GM08714 (cell line): Measurements from ENCODE around the gene HLF.

ENCODE experiments used
- H3K4me3 ChIP-seq: fragments of 200-500 bp; sonication (Bioruptor generic); 2 replicates; pipeline ENCODE4 v1.5.1; 2014; ENCODE audit warnings: mild to moderate bottlenecking, low read length, inconsistent platforms
- ZNF274 ChIP-seq: IDR thresholded peaks from 2 replicates; pipeline ENCODE4 v1.6.1; 2012; ENCODE audit warnings: mild to moderate bottlenecking, low read depth, low read length

The HLF gene

DNA sequence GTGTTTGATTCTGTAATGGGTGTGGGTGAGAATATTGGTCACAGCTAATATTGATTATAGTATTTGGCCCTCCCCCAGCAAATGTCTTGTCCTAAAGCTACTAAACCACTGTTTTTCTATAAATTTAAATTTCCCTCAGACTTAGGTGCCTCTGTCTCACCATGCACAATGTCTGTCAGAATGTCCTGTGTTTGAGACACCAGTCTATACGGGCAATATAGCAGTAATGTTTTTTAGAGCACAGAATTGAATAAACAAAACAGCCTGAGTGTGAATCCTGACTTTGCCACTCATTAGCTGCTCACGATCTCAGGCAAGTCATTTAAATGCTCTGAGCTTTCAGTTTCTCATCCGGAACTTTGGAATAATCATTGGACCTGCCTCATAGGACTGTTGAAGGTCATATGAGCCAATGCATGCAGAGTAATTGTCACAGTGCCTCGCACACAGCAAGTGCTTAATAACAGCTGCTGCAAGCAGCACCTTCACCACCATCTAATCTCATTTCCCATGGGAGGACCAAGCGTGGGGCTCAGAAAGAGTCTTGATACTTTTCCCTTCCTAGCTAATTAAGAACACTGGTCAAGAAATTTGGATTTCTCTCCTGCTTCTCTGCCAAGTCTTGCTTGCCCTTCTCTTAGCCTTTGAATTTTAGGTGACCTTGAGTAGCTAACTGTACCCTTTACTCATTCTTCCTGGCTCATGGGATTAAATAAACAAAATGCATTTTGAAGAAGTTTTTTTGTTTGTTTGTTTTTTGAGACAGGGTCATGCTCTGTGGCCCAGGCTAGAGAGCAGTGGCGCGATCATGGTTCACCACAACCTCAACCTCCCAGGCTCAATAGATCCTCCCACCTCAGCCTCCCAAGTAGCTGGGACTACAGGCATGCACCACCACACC is 9.8 kb downstream of the HLF start:
- no peak for TF ChIP-seq ZNF274
- H3K4me3 ChIP-seq, result no peak overlapping the region

DNA sequence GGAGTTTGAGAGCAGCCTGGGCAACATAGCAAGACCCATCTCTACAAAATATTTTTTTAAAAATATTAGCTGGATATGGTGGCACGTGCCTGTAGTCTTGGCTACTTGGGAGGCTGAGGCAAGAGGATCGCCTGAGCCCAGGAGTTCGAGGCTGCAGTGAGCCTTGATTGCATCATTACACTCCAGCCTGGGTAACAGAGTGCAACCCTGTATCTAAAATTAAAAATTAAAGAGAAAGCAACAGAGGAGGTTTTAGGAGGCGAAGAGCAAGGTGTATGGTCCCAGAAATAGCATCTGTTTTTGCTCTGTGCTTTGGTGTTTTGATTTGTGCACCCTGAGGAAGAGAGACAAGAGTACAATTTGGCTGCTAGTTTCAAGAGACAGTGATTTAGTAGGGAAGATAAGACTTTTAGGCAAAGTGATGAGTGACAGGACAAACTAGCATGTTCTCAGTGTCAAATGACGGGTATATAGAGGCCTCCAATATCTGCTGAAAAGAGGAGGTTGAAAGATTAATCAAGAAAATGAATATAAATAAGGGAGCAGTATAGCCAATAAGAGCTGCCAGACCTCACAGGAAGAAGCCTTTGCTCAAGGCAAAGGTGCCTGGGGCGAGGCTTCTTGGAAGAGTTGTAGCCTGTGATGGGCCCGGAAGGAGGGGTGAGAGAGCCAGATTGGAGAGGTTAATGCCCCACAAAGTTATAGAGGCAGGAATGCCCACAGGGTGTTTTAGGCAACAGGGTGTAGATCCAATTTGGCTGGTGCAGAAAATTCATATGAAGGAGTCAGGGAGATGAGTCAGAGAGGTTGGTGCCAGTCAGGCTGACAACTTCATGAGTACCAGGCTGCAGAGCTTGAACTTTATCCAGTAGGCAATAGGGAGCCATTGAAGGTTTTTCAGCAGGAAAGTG is 11.4 kb downstream of the HLF start:
- TF ChIP-seq ZNF274, result no peak
- no peak overlapping the region for H3K4me3 ChIP-seq

DNA sequence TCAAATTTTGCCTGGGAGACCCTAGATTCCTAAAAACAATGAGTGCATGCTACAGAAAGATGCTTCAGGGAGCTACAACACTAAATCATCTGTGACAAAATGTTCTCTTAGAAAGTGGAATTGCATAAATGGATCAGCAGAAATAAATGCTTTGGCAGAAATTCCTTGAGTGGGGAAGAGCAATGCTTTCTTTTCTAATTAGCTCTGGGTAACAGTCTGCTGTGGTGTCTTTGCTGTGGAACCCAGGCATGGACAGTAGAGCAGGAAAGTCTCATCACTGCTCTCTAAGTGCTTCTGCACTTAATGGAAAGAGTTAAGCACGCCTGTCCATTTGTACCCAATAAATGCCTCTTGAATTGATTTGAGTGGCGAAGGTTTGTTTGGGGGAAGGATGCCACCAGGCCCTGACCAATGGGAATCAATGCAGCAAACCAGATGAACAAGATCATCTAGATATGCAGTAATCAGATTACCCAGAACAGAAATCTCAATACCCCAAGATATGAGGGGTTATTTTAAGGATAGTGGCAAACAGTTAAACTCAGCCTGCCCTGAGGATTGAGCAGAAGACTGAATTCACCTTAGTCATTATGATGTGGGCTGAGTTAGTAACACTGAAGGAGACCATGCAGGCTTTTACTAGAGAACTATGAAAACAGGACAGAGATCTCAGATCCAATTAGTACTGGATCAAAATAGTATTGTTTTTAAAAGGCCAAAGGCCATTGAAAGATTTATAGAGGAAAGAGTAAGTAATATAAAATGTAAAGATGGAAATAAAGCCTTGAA is 13.6 kb downstream of the HLF start:
- TF ChIP-seq ZNF274, result no peak
- no peak overlapping the region for H3K4me3 ChIP-seq

DNA sequence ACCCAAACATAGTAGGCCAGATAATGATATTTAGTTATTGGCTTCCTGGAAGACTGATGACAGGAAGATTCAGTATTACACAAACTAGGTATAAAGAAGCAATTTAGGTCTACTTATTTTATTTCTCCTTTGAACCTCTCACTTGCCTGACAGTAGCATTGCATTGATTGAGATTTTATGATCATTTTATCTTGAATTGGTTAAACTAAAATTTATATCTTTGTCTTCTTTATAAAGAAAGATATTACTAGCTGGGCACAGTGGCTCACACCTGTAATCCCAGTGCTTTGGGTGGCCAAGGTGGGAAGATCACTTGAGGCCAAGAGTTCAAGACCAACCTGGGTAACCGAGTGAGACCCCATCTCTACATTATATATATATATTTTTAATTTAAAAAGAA is 14.4 kb downstream of the HLF start:
- no peak for TF ChIP-seq ZNF274
- H3K4me3 ChIP-seq, result no peak overlapping the region

DNA sequence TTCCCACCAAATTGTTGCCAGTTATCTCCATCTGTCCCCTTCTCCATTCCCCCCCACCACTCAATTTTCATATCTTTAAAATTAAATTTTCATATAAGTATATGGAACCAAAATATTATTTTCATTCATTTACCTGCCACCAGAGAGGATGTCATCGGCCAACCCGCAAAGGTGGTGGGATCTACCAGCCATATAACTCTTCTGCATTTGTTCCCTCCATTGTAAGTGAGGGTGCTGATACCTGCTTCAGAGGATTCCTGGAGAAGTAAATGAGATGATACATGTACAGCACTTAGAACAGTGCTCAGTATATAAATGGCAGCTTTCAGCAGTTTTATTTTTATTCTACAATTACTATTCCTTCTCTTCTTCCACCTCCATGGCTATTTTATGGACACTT is 15.0 kb downstream of the HLF start:
- TF ChIP-seq ZNF274, result no peak
- no peak overlapping the region for H3K4me3 ChIP-seq

DNA sequence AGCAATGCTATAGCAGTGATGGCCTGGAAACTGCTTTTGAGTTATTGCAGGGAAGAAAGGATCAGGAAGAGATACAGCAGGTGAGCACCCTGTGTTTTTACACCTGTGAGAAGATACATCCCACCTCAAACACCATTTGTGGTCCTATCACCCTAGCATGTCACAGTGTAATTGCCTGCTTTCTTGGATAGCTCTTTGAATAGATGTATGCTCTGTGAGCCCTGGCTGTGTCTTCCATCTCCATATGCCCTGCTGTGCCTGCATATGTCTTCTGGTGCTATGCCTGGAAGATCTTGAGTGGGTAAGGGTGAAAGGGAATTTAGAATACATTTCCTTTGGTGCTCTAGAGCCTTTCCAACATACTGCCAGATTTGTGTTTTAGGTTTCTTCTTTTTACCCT is 15.5 kb downstream of the HLF start:
- H3K4me3 ChIP-seq, result no peak overlapping the region
- no peak for TF ChIP-seq ZNF274

DNA sequence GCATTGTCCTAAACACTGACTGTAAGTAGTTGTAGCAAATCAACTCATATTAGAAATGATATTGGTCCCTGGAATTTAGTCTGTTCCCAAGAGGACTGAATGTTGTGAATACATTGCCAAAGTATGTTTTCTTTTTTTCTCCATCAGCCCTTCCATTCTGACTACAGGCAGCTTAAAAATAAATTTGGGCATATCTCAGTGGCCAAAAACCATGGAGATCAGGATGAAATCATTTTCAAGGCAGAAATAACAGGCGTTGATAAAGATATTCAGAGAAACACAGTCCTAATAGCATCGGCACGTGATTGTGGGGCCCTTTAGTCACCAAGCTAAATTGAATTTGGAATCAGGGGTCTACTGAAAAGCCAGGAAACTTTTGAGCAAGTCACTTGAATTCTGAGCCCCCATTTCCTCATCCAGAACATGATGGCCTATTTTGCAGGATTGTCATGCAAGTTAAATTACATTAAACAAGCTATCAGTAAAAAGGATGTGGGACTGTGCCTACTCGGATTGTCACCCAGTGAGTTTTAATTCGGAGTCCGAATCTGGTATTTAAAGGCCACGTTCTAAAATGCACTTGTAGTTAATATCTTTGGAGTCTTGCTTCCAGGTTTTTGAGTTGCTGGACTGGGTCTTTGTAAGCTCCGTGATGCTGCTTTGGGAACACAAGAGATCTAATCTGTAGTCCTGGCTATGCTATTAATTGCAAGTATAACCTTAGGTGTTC is 17.1 kb downstream of the HLF start:
- no peak for TF ChIP-seq ZNF274
- no peak overlapping the region for H3K4me3 ChIP-seq

DNA sequence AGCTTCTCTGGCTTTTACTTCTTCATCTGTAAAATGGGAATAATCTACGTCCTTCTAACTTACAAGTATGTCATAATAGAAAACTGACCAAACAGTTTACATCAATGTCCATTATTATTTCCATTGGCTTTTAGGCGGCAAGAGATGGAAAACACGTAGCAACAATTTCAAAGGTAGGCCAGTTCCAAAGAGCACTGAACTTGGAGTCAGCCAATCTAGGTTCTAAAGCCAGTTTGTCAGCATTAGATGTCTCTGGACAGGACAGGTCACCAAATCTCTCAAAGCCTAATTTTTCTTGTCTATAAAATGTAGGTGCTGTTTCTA is 17.6 kb downstream of the HLF start:
- no peak overlapping the region for H3K4me3 ChIP-seq
- TF ChIP-seq ZNF274, result no peak

DNA sequence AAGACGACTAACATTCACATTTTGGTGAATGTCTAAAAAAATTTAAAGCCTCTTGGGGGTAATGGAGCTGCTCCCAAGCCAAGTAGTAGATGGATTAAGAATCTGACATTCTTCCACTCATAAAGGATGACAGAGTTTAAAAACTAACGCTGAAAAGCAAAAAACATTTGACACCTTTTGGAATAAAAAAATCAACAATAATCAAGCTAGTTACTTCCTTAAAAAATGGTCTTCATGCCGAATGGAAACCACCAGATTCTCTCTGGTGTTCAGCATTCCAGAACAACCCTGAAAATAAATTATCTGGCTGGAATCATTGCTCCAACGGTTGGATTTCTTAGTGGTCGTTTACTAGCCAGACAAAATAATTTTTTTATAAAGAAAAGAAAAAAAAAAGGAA is 18.0 kb downstream of the HLF start:
- no peak overlapping the region for H3K4me3 ChIP-seq
- TF ChIP-seq ZNF274, result no peak

DNA sequence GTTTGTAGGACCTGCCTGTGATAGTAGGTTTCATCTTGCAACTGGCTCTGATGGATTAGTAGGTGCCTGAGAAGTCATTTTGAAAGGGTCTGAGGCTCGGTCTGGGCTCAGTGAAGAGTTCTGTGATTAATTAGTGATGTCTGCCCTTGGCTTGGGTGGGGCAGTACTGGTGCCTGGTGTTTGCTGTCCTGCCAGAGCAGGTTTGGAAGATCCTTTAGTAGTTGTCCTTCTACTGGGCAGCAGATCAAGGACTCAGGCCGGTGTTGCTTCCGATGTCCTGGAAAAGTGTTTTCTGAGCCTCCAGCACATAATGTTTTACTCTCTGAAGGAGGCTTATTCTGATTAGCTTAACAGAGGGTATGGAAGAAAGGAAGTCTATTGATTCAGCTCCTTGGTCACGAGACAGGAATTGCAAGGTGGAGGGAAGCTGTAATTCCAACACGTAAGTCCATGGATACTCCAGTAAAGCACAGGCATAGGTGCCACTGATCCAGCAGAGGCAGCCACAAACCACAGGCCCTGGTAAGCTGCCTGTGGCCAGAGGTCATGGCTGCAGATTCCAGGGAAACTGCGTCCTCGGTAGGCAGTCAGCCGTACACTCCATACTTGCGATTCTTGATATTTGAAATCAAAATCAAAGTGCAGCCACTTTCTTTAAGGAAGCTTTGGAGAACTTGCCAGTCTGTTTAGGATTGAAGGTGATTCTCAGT is 18.7 kb downstream of the HLF start:
- no peak overlapping the region for H3K4me3 ChIP-seq
- TF ChIP-seq ZNF274, result no peak

DNA sequence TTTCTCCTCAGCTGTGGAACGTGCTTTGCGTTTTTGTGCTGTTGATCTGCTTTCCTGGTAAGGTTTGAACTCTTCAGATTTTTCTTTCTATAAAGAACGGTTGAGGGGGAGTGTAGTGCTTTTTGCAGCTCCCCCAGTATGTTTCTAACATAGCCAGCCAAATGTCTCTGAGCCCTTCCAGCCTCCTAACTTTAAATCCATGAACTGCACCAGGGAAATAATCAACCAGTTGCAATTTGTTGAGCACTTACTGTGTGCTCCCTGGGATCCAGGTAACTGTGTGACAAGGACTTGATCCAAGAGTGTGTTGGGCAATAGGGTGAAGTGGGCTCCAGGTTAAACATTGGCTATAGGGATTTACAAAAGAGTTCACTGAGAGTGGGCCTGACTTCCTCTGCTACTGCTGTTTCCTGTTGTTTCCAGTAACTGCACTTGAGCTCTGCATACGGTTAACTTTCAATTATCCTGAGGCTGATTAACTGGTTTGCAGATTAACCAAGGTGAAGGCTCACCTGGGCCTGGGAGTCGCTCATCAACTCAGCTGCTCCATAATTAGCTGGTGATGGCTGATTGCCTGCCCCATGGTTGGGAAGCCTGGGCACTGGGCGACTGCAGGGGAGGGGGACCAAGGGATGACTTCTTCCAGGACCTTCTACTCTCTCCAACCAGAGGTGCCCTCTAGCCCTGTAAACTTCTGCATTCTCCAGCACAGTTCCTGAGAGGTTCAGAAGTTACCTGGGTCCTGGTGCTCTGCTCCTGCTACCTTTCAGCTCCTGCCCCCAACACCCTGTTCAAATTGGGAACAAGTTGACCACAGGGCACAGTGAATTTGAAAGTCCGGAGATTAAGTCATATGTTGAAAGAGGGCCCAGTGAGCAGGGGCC is 19.5 kb downstream of the HLF start:
- H3K4me3 ChIP-seq, result no peak overlapping the region
- no peak for TF ChIP-seq ZNF274

DNA sequence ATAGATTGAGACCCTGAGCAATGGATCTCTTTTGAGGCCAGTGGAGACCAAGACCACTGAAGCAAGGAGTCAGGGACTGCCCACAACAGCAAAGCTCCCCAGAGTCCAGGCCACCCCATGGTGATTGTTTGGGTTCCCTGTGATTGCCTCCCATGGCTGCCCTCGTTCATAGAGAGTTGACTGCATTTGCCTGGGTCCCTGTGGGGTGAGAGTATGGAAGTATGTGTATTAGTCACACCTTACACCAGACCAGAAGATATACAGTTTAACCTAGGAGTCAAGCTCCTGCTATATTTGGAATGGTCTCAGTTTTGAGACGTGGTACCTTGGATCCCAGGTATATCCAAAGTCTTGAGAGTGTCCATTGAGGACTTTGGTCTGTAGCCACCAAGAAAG is 20.2 kb downstream of the HLF start:
- no peak overlapping the region for H3K4me3 ChIP-seq
- no peak for TF ChIP-seq ZNF274
